GM12878 (cell line): Measurements from ENCODE around the gene COPZ1. TPM values are rescaled to one million over a fixed set of nuclear protein-coding genes. Genes with fewer than 3 reads are reported as not detected.
A peak's percentile ranks its signal among the peaks of the same experiment; 100 is the strongest.

Experiments used
- ATAC-seq: fragments of 200-7000 bp; cut with Tn5 transposase; 3 replicates; pipeline ENCODE4 v1.9.1; 2020; ENCODE audit warnings: mild to moderate bottlenecking, moderate library complexity
- BruUV-seq: library from RNA; stranded (reverse); fragments of 400-500 nt; replicated peaks from 2 replicates; lab custom pipeline; 2021; lab: Mats Ljungman, UMichigan
- CTCF ChIA-PET: fragments of 300-600 bp; sonication (Branson Sonifier 250); formaldehyde crosslinking; extraction: SDS; loops from one replicate; lab custom pipeline; 2021; ENCODE audit warnings: inconsistent platforms; lab: Yijun Ruan, JAX
- POLR2A ChIA-PET: fragments of 350-600 bp; formaldehyde crosslinking; extraction: SDS; loops from one replicate; lab custom pipeline; 2021; ENCODE audit warnings: inconsistent platforms; lab: Charles Lee
- RAD21 ChIA-PET: fragments of 300-600 bp; sonication (Branson Sonifier 250); formaldehyde crosslinking; loops from one replicate; lab custom pipeline; 2023; ENCODE audit warnings: antibody characterized with exemption; ENCODE audit not compliant: unreplicated experiment; lab: Charles Lee
- SMC1A ChIA-PET: fragments of 300-600 bp; sonication (Branson Sonifier 250); formaldehyde crosslinking; loops from one replicate; lab custom pipeline; 2023; ENCODE audit not compliant: unreplicated experiment, uncharacterized antibody; lab: Charles Lee
- DNase-seq: peaks from one replicate; pipeline ENCODE4 v3.0.0-alpha.2; 2011; ENCODE audit warnings: low read depth, low spot score
- FAIRE-seq: peaks from 3 replicates; lab custom pipeline; 2011; peaks lifted over from hg19 to GRCh38; lab: Jason Lieb, UNC
- H2AFZ ChIP-seq: 2 replicates; pipeline ENCODE4 v1.6.0; 2011; ENCODE audit warnings: low read depth, low read length, control low read depth; ENCODE audit not compliant: control insufficient read depth
- H3K27ac ChIP-seq: 2 replicates; pipeline ENCODE4 v1.5.1; 2011; ENCODE audit warnings: control low read depth; ENCODE audit not compliant: control insufficient read depth, insufficient read depth
- H3K27me3 ChIP-seq, 2 experiments: replicated peaks in 1 of 2; 2 replicates each; pipeline versions ENCODE4 v1.6.0 to v1.6.1; 2011; ENCODE audit warnings: low read length in 1 of 2; ENCODE audit not compliant: control insufficient read depth in 2 of 2, insufficient read depth in 2 of 2
- H3K36me3 ChIP-seq, 2 experiments: 2 replicates each; pipeline ENCODE4 v1.5.1; 2011; ENCODE audit warnings: low read length in 1 of 2; ENCODE audit not compliant: control insufficient read depth in 2 of 2, insufficient read depth in 2 of 2
- H3K4me1 ChIP-seq: 2 replicates; pipeline ENCODE4 v1.6.1; 2011; ENCODE audit warnings: mild to moderate bottlenecking, low read length, moderate library complexity, mixed read lengths; ENCODE audit not compliant: control insufficient read depth, insufficient read depth
- H3K4me2 ChIP-seq: 2 replicates; pipeline ENCODE4 v1.6.0; 2011; ENCODE audit warnings: control low read depth; ENCODE audit not compliant: control insufficient read depth, insufficient read depth
- H3K4me3 ChIP-seq: fragments of 200-600 bp; sonication (generic); 2 replicates; pipeline ENCODE4 v1.5.1; 2016
- H3K79me2 ChIP-seq: 2 replicates; pipeline ENCODE4 v1.6.0; 2011; ENCODE audit warnings: low read length; ENCODE audit not compliant: control insufficient read depth, insufficient read depth
- H3K9ac ChIP-seq: 2 replicates; pipeline ENCODE4 v1.8.0; 2011; ENCODE audit warnings: low read length, control low read depth, mixed read lengths; ENCODE audit not compliant: control insufficient read depth, insufficient read depth
- H3K9me3 ChIP-seq: replicated peaks from 3 replicates; pipeline ENCODE4 v1.5.1; 2011; ENCODE audit warnings: mild to moderate bottlenecking, low read length; ENCODE audit not compliant: control insufficient read depth, insufficient read depth
- H4K20me1 ChIP-seq: 2 replicates; pipeline ENCODE4 v1.6.0; 2011; ENCODE audit not compliant: control insufficient read depth, insufficient read depth
- CBX3 ChIP-seq: fragments of 200-600 bp; sonication (generic); IDR thresholded peaks from 2 replicates; pipeline ENCODE4 v1.6.1; 2016; ENCODE audit warnings: low read depth, borderline replicate concordance
- NBN ChIP-seq: fragments of 450-650 bp; IDR thresholded peaks from 2 replicates; pipeline ENCODE4 v1.6.1; 2016
- NRF1 ChIP-seq: conservative IDR thresholded peaks from 2 replicates; pipeline ENCODE4 v1.6.1; 2011; ENCODE audit warnings: mild to moderate bottlenecking, low read depth, low read length, improper control_type of control experiment
- ZNF24 ChIP-seq: fragments of 450-650 bp; IDR thresholded peaks from 2 replicates; pipeline ENCODE4 v1.6.1; 2017; ENCODE audit warnings: antibody characterized with exemption, mild to moderate bottlenecking
- WGBS: methylation state at CpG from one replicate; pipeline ENCODE4 v1.1.6; 2016; ENCODE audit warnings: low lambda C conversion rate; ENCODE audit not compliant: insufficient replicate concordance, insufficient coverage; ENCODE audit errors: missing lambda C conversion rate; 5-methylcytosine and 5-hydroxymethylcytosine counted together
- in situ Hi-C: fragments of 300-500 bp; cut with MboI; formaldehyde crosslinking; loops from 9 replicates; pipeline ENCODE4 v1.14.3; 2018; ENCODE audit warnings: mixed read lengths
- intact Hi-C: fragments of 100-400 bp; cut with micrococcal nuclease; formaldehyde crosslinking; loops from one replicate; pipeline ENCODE4 v1.14.2; 2022; ENCODE audit not compliant: unreplicated experiment
- polyA plus RNA-seq, 11 experiments: library from polyadenylated mRNA; depleted of rRNA in 4 of 11; unstranded in 6 of 11; stranded (reverse) in 5 of 11; fragments of >200 nt; fragmentation: Nextera tagmentation in 4 of 11; fragmentation: Illumina TruSeq in 1 of 11; extraction: Ambion mirVana in 4 of 11; extraction: Trizol in 1 of 11; gene quantifications; 1 replicate in 1 of 11; 2 replicates in 10 of 11; pipeline versions ENCODE4 v1.2.1 to v1.2.3, GENCODE V29; 2011 to 2016; ENCODE audit warnings: inconsistent platforms in 2 of 11, missing spikeins in 2 of 11, low read depth in 1 of 11
- total RNA-seq, 4 experiments: library from RNA; depleted of rRNA in 3 of 4; stranded (reverse); fragments of >200 nt in 3 of 4; fragmentation: Illumina TruSeq in 1 of 4; extraction: Trizol in 1 of 4; gene quantifications; 2 replicates each; pipeline versions ENCODE4 v1.2.1 to v1.2.3, GENCODE V29; 2013 to 2021
- TF ChIP-seq, protein P1 (sequence below): fragments of 450-650 bp; formaldehyde crosslinking; IDR thresholded peaks from 2 replicates; pipeline ENCODE4 v1.5.0; 2022; ENCODE audit warnings: mild to moderate bottlenecking, missing genetic modification characterization
- TF ChIP-seq, protein P2 (sequence below): fragments of 450-650 bp; IDR thresholded peaks from 2 replicates; pipeline ENCODE4 v1.6.1; 2016; ENCODE audit warnings: mild to moderate bottlenecking

Gene COPZ1
- total and polyA plus RNA-seq, 10 of the 15 experiments (the other 5 are each of a cell fraction or from before 2014, with no cell fraction given), result 112 to 378 (median 184) TPM

DNA sequence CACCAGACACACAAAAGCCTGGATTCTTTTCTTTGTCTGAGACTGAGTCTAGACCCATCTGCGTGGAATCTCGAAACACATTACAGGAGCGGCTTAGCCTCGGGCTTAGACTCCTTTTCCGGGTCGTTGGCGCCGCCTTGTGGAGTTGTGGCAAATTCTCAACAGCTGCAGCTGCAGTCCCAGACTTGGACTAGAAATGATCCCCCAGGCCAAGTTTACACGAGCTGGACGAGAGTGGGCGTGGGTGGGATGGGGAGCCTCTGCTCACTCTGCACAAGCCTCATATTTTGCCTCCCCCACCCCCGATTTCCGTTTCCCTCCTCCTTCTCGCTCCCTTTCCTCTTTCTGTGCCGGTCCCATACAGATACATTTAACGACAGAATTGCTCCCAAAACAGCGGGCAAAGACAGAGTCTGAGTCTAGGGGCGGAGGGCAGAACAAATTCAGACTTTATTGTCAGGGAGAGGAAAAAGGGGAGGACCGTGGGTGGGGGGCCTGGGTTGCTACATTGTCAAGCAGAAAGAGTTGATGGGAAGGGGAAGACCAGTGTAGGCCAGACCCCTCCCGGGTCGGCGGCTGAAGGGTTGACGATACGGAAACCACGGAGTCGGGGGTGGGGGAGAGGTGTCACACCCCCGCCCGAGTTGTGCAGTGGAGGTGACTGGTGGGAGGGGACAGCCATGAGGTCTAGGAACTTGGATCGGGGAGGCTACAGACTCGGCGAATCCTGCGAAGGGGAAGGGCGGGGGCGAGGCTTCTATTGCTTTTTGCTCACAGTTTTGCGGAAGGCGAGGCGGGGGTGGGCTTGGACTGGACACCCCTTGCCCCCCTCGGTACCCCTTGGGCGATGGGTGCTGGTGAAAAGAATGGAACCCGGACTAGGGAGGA lies 44.0 kb downstream of the COPZ1 start (continued):
- TF ChIP-seq, protein P1, sequence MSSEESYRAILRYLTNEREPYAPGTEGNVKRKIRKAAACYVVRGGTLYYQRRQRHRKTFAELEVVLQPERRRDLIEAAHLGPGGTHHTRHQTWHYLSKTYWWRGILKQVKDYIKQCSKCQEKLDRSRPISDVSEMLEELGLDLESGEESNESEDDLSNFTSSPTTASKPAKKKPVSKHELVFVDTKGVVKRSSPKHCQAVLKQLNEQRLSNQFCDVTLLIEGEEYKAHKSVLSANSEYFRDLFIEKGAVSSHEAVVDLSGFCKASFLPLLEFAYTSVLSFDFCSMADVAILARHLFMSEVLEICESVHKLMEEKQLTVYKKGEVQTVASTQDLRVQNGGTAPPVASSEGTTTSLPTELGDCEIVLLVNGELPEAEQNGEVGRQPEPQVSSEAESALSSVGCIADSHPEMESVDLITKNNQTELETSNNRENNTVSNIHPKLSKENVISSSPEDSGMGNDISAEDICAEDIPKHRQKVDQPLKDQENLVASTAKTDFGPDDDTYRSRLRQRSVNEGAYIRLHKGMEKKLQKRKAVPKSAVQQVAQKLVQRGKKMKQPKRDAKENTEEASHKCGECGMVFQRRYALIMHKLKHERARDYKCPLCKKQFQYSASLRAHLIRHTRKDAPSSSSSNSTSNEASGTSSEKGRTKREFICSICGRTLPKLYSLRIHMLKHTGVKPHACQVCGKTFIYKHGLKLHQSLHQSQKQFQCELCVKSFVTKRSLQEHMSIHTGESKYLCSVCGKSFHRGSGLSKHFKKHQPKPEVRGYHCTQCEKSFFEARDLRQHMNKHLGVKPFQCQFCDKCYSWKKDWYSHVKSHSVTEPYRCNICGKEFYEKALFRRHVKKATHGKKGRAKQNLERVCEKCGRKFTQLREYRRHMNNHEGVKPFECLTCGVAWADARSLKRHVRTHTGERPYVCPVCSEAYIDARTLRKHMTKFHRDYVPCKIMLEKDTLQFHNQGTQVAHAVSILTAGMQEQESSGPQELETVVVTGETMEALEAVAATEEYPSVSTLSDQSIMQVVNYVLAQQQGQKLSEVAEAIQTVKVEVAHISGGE (CRISPR knock-in tag), result no peak
- TF ChIP-seq, protein P2, sequence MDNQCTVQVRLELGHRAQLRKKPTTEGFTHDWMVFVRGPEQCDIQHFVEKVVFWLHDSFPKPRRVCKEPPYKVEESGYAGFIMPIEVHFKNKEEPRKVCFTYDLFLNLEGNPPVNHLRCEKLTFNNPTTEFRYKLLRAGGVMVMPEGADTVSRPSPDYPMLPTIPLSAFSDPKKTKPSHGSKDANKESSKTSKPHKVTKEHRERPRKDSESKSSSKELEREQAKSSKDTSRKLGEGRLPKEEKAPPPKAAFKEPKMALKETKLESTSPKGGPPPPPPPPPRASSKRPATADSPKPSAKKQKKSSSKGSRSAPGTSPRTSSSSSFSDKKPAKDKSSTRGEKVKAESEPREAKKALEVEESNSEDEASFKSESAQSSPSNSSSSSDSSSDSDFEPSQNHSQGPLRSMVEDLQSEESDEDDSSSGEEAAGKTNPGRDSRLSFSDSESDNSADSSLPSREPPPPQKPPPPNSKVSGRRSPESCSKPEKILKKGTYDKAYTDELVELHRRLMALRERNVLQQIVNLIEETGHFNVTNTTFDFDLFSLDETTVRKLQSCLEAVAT, result 0 out of 2 replicates have a peak, but pooled peaks have one; percentile 15
- TF ChIP-seq NRF1, result no peak

DNA sequence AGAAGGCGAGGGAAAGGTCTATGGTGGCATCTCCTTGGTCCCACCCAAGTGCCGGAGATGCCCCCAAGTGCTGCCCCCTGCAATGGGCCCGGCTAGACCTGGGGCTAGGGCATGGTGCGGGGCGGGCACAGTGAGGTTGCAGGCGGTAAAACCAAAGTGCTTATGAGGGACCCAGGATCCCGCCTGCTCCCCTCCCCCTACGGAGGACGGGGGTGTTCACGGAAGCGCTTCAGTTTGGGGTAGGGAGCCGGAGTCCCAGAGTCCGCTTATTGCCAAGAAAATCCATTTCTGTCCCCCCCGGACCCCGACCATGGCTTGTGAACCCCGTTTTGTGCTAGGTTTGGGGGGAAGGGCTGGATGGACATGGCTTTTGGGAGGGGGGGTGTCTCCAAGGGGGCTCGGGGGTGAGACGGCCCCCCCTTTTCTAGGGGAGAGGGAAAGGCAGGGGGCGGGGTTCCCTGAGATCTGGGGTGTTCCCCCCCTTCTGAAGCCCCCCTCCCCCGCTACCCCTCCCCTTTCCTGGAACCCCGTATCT lies 44.7 kb downstream of the COPZ1 start:
- Histone ChIP-seq H3K27ac (no peak overlapping the region), H3K9me3 (no peaks in the 10 kb centered on the region), H3K9ac (no peak overlapping the region), H3K4me3 (no peak overlapping the region), H3K4me1 (peaks cover 18% of the 10 kb centered on the region), H4K20me1 (no peaks in the 10 kb centered on the region), H3K27me3 (no peaks in the 10 kb centered on the region), H3K4me2 (no peak overlapping the region), H2AFZ (no peak overlapping the region), H3K36me3 (no peaks in the 10 kb centered on the region), H3K79me2 (no peaks in the 10 kb centered on the region)
- ChIA-PET POLR2A (no interaction called here), CTCF (interaction anchor here (1.8 to 4.9 kb wide), 2 partner anchors 10 to 45 kb away, joined by 7 to 20 read pairs; partner anchors contain the start of gene COPZ1), SMC1A (interaction anchor here (0.6 to 1.6 kb wide), 2 partner anchors 12 to 116 kb away, joined by 3 to 7 read pairs; no protein-coding TSS in a partner anchor), RAD21 (interaction anchor here (2.1 kb wide), 1 partner anchor 10 kb away, joined by 5 read pairs; no protein-coding TSS in a partner anchor)
- WGBS, result 80% methylated on average over 12 of the region's 21 CpGs
- in situ Hi-C loops, result loop anchor here (10.0 kb wide), 1 partner anchor 345 kb away; the partner anchor contains the start of gene HOXC6
- DNase-seq (no peak), FAIRE-seq (no peak), ATAC-seq (no peak)
- intact Hi-C loops, result loop anchor here (10.0 kb wide), 1 partner anchor 365 kb away; the partner anchor contains the start of genes HOXC8 and HOXC9
- TF ChIP-seq CBX3, result no peak
- no peak for TF ChIP-seq NBN
- no peak for TF ChIP-seq ZNF24
- BruUV-seq, result no TSS peak
